GM12872 (cell line): ENCODE measurements around the gene DCDC1.

Experiments used
- TF ChIP-seq, protein P1 (sequence below): IDR thresholded peaks from 3 replicates; pipeline ENCODE4 v1.5.1; 2011; ENCODE audit warnings: low read depth, mild to moderate bottlenecking, low read length, moderate library complexity; ENCODE audit not compliant: insufficient read depth

The DCDC1 gene

DNA sequence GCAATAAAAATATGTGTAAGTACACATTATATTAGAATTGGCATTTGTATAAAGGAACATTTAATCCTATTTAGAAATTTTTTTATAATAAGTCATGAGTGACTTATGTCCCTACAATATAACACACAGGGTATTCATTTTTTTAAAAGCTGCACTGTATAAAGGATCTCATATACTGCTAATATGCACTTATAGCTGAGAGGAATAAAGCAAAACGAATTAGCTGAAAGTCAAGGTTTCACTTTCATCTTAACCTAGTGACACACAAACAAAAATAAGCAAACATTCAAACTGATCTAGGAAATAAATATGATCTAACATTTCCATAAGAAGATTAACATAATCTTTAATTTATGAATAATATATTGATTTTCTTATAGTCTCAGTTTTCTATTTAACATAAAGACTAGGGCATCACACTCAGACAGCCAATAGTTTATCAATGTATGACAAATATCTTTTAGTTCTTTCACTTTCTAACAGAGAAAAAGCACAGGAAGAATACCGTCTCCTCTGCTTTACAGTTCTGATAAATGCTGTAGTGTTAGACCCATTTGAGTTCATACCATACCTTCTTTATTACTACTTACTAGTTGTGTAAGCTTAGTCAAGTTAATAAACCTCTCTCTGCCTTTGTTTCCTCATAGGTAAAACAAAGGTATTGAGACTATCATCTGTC, 42.9 kb downstream of the DCDC1 start:
- TF ChIP-seq, protein P1, sequence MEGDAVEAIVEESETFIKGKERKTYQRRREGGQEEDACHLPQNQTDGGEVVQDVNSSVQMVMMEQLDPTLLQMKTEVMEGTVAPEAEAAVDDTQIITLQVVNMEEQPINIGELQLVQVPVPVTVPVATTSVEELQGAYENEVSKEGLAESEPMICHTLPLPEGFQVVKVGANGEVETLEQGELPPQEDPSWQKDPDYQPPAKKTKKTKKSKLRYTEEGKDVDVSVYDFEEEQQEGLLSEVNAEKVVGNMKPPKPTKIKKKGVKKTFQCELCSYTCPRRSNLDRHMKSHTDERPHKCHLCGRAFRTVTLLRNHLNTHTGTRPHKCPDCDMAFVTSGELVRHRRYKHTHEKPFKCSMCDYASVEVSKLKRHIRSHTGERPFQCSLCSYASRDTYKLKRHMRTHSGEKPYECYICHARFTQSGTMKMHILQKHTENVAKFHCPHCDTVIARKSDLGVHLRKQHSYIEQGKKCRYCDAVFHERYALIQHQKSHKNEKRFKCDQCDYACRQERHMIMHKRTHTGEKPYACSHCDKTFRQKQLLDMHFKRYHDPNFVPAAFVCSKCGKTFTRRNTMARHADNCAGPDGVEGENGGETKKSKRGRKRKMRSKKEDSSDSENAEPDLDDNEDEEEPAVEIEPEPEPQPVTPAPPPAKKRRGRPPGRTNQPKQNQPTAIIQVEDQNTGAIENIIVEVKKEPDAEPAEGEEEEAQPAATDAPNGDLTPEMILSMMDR: no peak

DNA sequence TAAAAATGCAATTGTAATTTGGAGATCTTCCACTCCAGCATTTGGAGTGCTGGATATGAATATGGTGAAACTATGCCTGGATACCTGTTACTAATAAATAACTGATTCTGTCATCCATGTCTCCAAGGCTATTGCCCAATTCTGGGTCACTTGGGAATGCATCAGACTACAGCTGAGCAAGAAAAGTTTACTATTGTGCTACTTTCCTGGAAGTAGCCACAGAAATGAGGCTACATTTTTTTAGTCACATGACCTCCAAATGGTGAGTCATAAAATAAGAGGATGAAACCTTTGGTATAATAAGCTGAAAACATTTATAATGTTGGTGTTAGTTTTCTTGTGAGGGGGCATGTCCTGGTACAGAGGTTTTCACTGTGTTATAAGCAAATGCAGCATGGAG, 44.4 kb downstream of the DCDC1 start:
- TF ChIP-seq, protein P1: no peak

- TF ChIP-seq, protein P1: no peak
Measured at GRCh38 chr11:31323145-31323544, 46.4 kb downstream of the DCDC1 start.

GRCh38 chr11:31303644-31304180, 65.8 kb downstream of the DCDC1 start:
- TF ChIP-seq, protein P1: no peak

GRCh38 chr11:31301549-31302510, 67.7 kb downstream of the DCDC1 start:
- TF ChIP-seq, protein P1: no peak

DNA sequence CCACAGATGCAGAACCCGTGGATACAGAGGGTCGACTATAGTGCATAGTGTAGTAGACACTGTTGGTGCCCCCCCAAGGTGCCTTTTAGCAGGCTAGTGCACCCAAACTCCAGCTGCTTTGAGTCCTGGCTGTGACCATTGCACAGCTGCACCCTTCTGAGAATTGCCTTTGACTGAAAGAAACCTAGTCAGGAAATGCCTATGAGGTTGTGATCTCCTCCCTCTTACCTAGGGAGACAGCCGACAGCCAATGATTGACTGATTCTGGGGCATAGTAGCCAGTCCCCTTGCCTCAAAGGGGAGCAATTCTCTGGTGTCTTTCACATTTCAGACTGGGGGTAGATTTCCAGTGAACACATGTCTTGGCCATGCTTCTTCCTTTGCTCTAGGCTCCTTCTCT, 74.2 kb downstream of the DCDC1 start:
- TF ChIP-seq, protein P1: no peak

GRCh38 chr11:31267720-31268119, 101.8 kb downstream of the DCDC1 start:
- TF ChIP-seq, protein P1: no peak
